ENCODE measurements around the gene CA11. TPM values are rescaled to one million over a fixed set of nuclear protein-coding genes. Genes with fewer than 3 reads are reported as not detected.

Gene CA11
- total RNA-seq, 1 donor from 2014 or later: 9.5 TPM

DNA sequence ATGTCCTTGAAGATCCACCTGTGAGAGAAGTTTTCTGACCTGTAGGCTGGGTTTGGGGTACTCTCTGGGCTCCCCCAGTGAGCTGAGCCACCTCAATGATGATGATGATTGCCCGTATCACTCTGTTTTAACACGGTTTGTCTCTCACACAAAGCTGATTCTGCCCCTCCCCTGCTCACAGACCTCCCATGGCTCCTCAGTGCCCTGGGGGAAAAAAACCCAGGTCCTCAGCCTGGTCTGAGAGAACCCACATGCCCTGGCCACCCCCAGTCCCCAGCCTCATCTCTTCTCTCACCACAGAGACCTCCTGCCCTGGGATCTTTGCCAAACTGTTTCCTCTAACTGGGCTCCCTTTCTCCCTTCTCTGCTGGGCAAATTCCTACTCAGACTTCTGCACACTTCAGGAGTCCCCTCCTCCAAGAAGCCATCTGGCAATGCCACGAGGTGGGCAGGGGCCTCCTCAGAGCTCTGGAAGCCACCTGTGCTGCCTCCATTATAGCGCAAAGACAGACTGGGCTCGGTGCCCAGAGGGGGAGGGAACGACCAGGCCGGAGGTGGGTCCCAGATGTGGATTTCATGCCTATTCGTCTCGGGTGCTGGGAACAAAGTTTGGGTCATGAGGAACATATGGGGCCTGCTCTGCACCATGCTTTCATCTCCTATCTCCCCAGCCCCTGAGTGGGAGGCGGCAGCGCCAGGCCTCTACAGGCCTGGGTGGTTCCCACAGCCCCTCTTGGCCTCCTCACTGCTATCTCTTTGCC is 8.5 kb upstream of the CA11 start:
- DNase-seq (no peak), ATAC-seq (no peak)
- no peaks in the 10 kb centered on the region for H3K9me3 ChIP-seq
- intact Hi-C loops (cut with DNase I): no loop called here
- no peaks in the 10 kb centered on the region for H3K27me3 ChIP-seq
- H3K27ac ChIP-seq: no peak overlapping the region
- TF ChIP-seq, protein P1, sequence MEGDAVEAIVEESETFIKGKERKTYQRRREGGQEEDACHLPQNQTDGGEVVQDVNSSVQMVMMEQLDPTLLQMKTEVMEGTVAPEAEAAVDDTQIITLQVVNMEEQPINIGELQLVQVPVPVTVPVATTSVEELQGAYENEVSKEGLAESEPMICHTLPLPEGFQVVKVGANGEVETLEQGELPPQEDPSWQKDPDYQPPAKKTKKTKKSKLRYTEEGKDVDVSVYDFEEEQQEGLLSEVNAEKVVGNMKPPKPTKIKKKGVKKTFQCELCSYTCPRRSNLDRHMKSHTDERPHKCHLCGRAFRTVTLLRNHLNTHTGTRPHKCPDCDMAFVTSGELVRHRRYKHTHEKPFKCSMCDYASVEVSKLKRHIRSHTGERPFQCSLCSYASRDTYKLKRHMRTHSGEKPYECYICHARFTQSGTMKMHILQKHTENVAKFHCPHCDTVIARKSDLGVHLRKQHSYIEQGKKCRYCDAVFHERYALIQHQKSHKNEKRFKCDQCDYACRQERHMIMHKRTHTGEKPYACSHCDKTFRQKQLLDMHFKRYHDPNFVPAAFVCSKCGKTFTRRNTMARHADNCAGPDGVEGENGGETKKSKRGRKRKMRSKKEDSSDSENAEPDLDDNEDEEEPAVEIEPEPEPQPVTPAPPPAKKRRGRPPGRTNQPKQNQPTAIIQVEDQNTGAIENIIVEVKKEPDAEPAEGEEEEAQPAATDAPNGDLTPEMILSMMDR (IDR thresholded peaks at IDR 0.05): no peak
- H3K36me3 ChIP-seq: no peaks in the 10 kb centered on the region
- peaks cover 2% of the 10 kb centered on the region for H3K4me1 ChIP-seq
- H3K4me3 ChIP-seq: no peak overlapping the region

DNA sequence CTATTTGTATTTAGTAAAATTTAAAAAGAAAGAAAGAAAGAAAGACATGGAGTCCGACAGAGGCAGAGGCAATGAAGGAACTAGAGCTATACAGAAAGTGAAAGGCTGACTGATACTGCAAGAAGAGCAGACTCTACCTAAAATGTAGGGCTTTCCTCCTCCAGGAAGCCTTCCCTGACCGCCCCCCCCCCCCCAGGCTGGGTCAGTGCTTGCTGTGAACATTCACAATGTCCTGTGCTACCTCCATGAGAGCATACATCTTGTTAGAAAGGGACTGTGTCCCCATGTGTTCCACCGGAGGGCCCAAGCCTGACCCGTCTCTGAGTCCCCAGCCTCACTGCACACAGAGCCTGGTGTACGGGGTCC is 5.7 kb upstream of the CA11 start:
- H3K27ac ChIP-seq: no peak overlapping the region
- no peaks in the 10 kb centered on the region for H3K36me3 ChIP-seq
- intact Hi-C loops (cut with DNase I): no loop called here
- no peak for ATAC-seq
- TF ChIP-seq, protein P1 (IDR thresholded peaks at IDR 0.05): no peak
- no peaks in the 10 kb centered on the region for H3K9me3 ChIP-seq
- no peaks in the 10 kb centered on the region for H3K27me3 ChIP-seq
- H3K4me1 ChIP-seq: peaks cover 7% of the 10 kb centered on the region
- no peak for DNase-seq
- no peak overlapping the region for H3K4me3 ChIP-seq

DNA sequence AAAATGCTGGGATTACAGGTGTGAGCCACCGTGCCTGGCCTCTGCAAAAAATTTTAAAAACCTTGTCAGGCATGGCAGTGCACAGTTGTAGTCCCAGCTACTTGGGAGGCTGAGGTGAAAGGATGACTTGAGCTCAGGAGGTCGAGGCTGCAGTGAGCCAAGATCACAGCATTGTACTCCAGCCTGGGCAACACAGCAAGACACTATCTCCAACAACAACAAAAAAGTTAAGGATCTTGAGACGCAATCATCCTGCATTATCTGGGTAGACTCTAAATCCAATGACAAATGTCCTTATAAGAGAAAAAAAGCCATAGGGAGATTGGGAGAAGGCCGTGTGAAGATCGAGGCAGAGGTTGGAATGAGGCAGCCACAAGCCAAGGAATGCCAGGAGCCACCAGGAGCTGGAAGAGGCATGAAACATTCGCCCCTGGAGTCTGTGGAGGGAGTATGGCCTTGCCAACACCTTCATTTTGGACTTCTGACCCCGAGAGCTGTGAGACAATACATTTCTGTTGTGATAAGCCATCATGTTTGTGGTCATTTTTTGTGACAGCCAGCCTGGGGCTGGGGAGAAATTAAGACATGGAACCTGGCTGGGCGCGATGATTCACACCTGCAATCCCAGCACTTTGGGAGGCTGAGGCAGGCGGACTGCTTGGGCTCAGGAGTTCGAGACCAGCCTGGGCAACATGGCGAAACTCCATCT is 5.1 kb upstream of the CA11 start:
- Histone ChIP-seq H3K4me3 (no peak overlapping the region), H3K9me3 (no peaks in the 10 kb centered on the region), H3K27ac (no peak overlapping the region), H3K4me1 (peaks cover 7% of the 10 kb centered on the region), H3K27me3 (no peaks in the 10 kb centered on the region), H3K36me3 (no peaks in the 10 kb centered on the region)
- ATAC-seq (no peak), DNase-seq (no peak)
- intact Hi-C loops (cut with DNase I): no loop called here
- TF ChIP-seq, protein P1 (IDR thresholded peaks at IDR 0.05): no peak

DNA sequence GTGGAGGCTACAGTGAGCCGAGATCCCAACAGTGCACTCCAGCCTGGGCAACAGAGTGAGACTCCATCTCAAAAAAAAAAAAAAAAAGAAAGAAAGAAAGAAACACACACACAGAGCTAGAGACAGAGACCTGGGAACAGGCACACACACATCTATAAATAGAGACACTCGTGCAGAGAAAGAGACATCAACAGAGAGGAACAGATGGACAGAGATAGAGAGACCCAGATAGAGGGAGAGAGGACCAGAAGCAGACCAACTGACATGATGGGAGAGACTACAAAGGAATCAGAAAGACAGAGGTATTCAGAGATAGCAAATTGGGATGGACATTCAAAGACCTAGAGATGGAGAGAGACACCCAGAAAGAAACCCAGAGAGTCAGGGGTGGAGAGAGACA is 2.1 kb upstream of the CA11 start:
- intact Hi-C loops (cut with DNase I): no loop called here
- DNase-seq (no peak), ATAC-seq (no peak)
- Histone ChIP-seq H3K4me1 (peaks cover 21% of the 10 kb centered on the region), H3K36me3 (no peaks in the 10 kb centered on the region), H3K9me3 (no peaks in the 10 kb centered on the region), H3K27me3 (no peaks in the 10 kb centered on the region), H3K4me3 (no peak overlapping the region), H3K27ac (no peak overlapping the region)
- TF ChIP-seq, protein P1 (IDR thresholded peaks at IDR 0.05): no peak

DNA sequence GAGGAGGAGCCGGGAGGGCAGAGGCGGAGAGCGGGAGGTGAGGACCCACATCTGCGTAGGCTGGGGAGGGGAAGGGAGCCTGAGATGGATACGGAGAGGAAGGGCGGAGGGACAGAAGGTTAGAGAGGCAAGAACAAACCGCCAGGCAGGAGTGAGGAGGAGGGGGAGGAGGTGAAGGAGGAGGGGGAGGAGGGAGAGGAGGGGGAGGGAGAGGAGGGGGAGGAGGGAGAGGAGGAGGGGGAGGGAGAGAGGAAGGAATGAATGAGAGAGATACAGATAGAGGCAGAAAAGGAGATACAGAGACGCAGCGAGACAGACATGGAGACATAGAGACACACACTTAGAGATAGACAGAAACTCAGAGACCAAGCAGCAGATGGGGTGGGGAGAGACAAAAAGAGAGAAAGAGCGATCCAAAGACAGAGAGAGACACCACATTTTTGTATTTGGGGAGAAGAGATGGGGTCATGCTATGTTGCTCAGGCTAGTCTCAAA is 782 bp upstream of the CA11 start:
- DNase-seq (no peak), ATAC-seq (no peak)

More for the DNA sequence above, 782 bp upstream of the CA11 start:
- no peaks in the 10 kb centered on the region for H3K27me3 ChIP-seq
- H3K9me3 ChIP-seq: no peaks in the 10 kb centered on the region
- peaks cover 21% of the 10 kb centered on the region for H3K4me1 ChIP-seq
- intact Hi-C loops (cut with DNase I): no loop called here
- peak overlapping the region; percentile 66 for H3K27ac ChIP-seq
- TF ChIP-seq, protein P1 (IDR thresholded peaks at IDR 0.05): no peak
- no peaks in the 10 kb centered on the region for H3K36me3 ChIP-seq
- peak overlapping the region; percentile 56 for H3K4me3 ChIP-seq

All from upper lobe of right lung (tissue), 1 donor.